Right atrium auricular region (tissue), 2 donors: ENCODE measurements around the gene NOC3L. TPM values are rescaled to one million over a fixed set of nuclear protein-coding genes. Genes with fewer than 3 reads are reported as not detected.

Experiments used
- DNase-seq: peaks from one replicate; pipeline ENCODE4 v3.0.0-alpha.2; 2019; ENCODE audit warnings: low spot score
- H3K27ac ChIP-seq, 2 donors: fragments of 200-600 bp; sonication (generic); 1 replicate in 1 of 2; 2 replicates in 1 of 2; pipeline ENCODE4 v1.5.1; 2016 to 2019
- H3K27me3 ChIP-seq, 2 donors: fragments of 200-600 bp; sonication (generic); one replicate each; pipeline versions ENCODE4 v1.5.1 to v1.6.0; 2017 to 2019
- H3K36me3 ChIP-seq: fragments of 200-600 bp; sonication (generic); one replicate; pipeline ENCODE4 v1.5.1; 2016
- H3K4me1 ChIP-seq, 2 donors: fragments of 200-600 bp; sonication (generic); one replicate each; pipeline versions ENCODE4 v1.5.1 to v1.6.0; 2017 to 2019
- H3K4me3 ChIP-seq, 2 donors: fragments of 200-600 bp; sonication (generic); 1 replicate in 1 of 2; 2 replicates in 1 of 2; pipeline ENCODE4 v1.5.1; 2017 to 2019; ENCODE audit warnings: mild to moderate bottlenecking in 1 of 2, moderate library complexity in 1 of 2
- H3K9me3 ChIP-seq, 2 donors: fragments of 200-600 bp; sonication (generic); one replicate each; pipeline ENCODE4 v1.5.1; 2019
- CTCF ChIP-seq, 2 donors: fragments of 200-600 bp; sonication (generic); IDR thresholded peaks; one replicate each; pipeline ENCODE4 v1.5.1; 2019; ENCODE audit warnings: antibody characterized with exemption in 2 of 2
- total RNA-seq, 2 donors: library from RNA; depleted of rRNA; stranded (reverse); fragments of >200 nt; gene quantifications; one replicate each; pipeline ENCODE4 v1.1.0, GENCODE V29; 2016

The NOC3L gene
- total RNA-seq, 2 donors from 2014 or later: 6.0 to 7.9 TPM

- Histone ChIP-seq H3K27me3 (no peaks in the 10 kb centered on the region), H3K4me3 (no peak overlapping the region), H3K9me3 (no peaks in the 10 kb centered on the region), H3K4me1 (no peaks in the 10 kb centered on the region), H3K27ac (no peak overlapping the region), H3K36me3 (peaks cover 55% of the 10 kb centered on the region)
- DNase-seq: no peak
- TF ChIP-seq CTCF (IDR thresholded peaks at IDR 0.05): no peak
Measured at GRCh38 chr10:94343151-94343550, 19.6 kb downstream of the NOC3L start.

DNA sequence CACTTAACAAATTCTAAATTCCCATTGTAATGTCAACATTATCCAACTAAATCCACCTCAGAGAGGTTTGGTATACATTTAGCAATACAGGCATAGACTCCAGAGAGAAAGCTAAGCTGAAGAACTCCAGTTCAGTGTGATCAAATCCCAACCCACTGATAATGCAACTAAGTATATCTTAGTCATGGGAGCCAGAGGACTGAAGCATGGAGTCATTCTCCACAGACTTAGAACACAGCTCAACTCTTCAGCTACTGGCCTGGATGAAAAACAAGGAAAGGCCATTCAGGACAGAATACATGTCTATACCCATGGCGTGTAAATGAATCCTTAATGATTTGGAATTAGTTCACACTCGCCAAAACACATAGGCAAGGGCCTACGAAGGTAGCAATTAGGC is 27.9 kb downstream of the NOC3L start:
- H3K4me3 ChIP-seq: no peak overlapping the region
- no peaks in the 10 kb centered on the region for H3K9me3 ChIP-seq
- H3K4me1 ChIP-seq: peaks cover 0 to 2% of the 10 kb centered on the region in 2 donors
- no peaks in the 10 kb centered on the region for H3K27me3 ChIP-seq
- TF ChIP-seq CTCF (IDR thresholded peaks at IDR 0.05): no peak
- no peak overlapping the region for H3K27ac ChIP-seq
- DNase-seq: no peak
- peaks cover 66% of the 10 kb centered on the region for H3K36me3 ChIP-seq

DNA sequence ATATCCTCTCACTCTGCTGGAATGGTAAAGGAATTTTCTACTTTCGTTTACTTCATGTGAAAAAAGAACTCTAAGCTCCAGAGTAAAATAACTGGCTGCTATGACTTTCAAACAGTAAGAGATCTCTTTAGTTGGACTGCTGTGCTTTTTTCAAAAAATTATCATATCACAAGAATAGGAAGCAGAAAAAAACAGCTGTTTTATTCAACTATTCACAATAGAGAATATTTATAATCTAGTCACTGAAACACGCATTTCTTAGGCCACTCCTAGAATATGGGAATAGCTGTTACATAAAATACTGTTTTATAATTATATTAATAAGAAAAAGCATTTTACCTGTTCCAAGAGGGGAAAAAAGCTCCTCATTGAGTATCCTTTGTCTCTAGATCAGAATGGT is 29.7 kb downstream of the NOC3L start:
- DNase-seq: no peak
- H3K36me3 ChIP-seq: peaks cover 59% of the 10 kb centered on the region
- no peak overlapping the region for H3K4me3 ChIP-seq
- peaks cover 0 to 4% of the 10 kb centered on the region in 2 donors for H3K4me1 ChIP-seq
- no peak overlapping the region for H3K27ac ChIP-seq
- TF ChIP-seq CTCF (IDR thresholded peaks at IDR 0.05): no peak
- H3K27me3 ChIP-seq: no peaks in the 10 kb centered on the region
- H3K9me3 ChIP-seq: no peaks in the 10 kb centered on the region

- DNase-seq: no peak
- peaks cover 0 to 4% of the 10 kb centered on the region in 2 donors for H3K4me1 ChIP-seq
- no peak for TF ChIP-seq CTCF (IDR thresholded peaks at IDR 0.05)
- no peaks in the 10 kb centered on the region for H3K9me3 ChIP-seq
- H3K36me3 ChIP-seq: peaks cover 46% of the 10 kb centered on the region
- peak overlapping the region in 1 of 2 donors; percentile 3 for H3K27ac ChIP-seq
- no peaks in the 10 kb centered on the region for H3K27me3 ChIP-seq
- H3K4me3 ChIP-seq: no peak overlapping the region
Measured at GRCh38 chr10:94328613-94329012, 34.1 kb downstream of the NOC3L start.

- TF ChIP-seq CTCF (IDR thresholded peaks at IDR 0.05): no peak
- no peaks in the 10 kb centered on the region for H3K9me3 ChIP-seq
- peaks cover 51% of the 10 kb centered on the region for H3K36me3 ChIP-seq
- H3K27ac ChIP-seq: no peak overlapping the region
- no peak for DNase-seq
- peaks cover 0 to 4% of the 10 kb centered on the region in 2 donors for H3K4me1 ChIP-seq
- no peak overlapping the region for H3K4me3 ChIP-seq
- H3K27me3 ChIP-seq: no peaks in the 10 kb centered on the region
Measured at GRCh38 chr10:94327649-94328048, 35.1 kb downstream of the NOC3L start.

GRCh38 chr10:94324609-94325233 is 38.0 kb downstream of the NOC3L start:
- H3K4me1 ChIP-seq: peaks cover 0 to under 1% of the 10 kb centered on the region in 2 donors
- no peak for DNase-seq
- H3K36me3 ChIP-seq: peaks cover 51% of the 10 kb centered on the region
- no peak overlapping the region for H3K4me3 ChIP-seq
- no peaks in the 10 kb centered on the region for H3K9me3 ChIP-seq
- no peaks in the 10 kb centered on the region for H3K27me3 ChIP-seq
- no peak overlapping the region for H3K27ac ChIP-seq
- TF ChIP-seq CTCF (IDR thresholded peaks at IDR 0.05): no peak
